K562 (cell line): ENCODE measurements around the gene VGLL4. TPM values are rescaled to one million over a fixed set of nuclear protein-coding genes. Genes with fewer than 3 reads are reported as not detected.

Experiments
- IRF9 ChIP-seq: fragments of 450-650 bp; IDR thresholded peaks from 2 replicates; pipeline ENCODE4 v1.6.1; 2016; ENCODE audit warnings: missing biosample characterization, missing genetic modification characterization
- NCOA6 ChIP-seq: fragments of 450-650 bp; IDR thresholded peaks from 2 replicates; pipeline ENCODE4 v1.6.1; 2017; ENCODE audit warnings: mild to moderate bottlenecking
- SRSF9 ChIP-seq: fragments of 200-400 bp; formaldehyde crosslinking; IDR thresholded peaks from 2 replicates; pipeline ENCODE4 v1.6.1; 2017; ENCODE audit warnings: low read depth, low read length, borderline replicate concordance
- ZEB2 ChIP-seq: fragments of 450-650 bp; IDR thresholded peaks from 2 replicates; pipeline ENCODE4 v1.6.1; 2016
- ZMIZ1 ChIP-seq, 2 experiments: fragments of 150-350 bp in 1 of 2; IDR thresholded peaks; 2 replicates each; pipeline ENCODE4 v1.6.1; 2012 to 2016; ENCODE audit warnings: low read depth in 2 of 2, low read length in 2 of 2, mild to moderate bottlenecking in 1 of 2, moderate library complexity in 1 of 2
- ZNF584 ChIP-seq: fragments of 200-800 bp; sonication (Bioruptor generic); IDR thresholded peaks from 2 replicates; pipeline ENCODE4 v1.6.1; 2016; ENCODE audit warnings: low read depth, mild to moderate bottlenecking, missing genetic modification characterization, missing compliant biosample characterization
- polyA plus RNA-seq, 8 experiments: library from polyadenylated mRNA; depleted of rRNA in 4 of 8; stranded (reverse) in 5 of 8; unstranded in 3 of 8; fragments of >200 nt; fragmentation: Nextera tagmentation in 2 of 8; fragmentation: Illumina TruSeq in 1 of 8; extraction: Ambion mirVana in 2 of 8; extraction: Trizol in 1 of 8; gene quantifications; 2 replicates each; pipeline versions ENCODE4 v1.2.1 to v1.2.3, GENCODE V29; 2011 to 2014; ENCODE audit warnings: inconsistent platforms in 1 of 8, missing spikeins in 1 of 8
- total RNA-seq, 7 experiments: library from RNA; depleted of rRNA in 6 of 7; stranded (reverse); fragments of >200 nt in 6 of 7; fragmentation: Illumina TruSeq in 2 of 7; extraction: Trizol in 2 of 7; gene quantifications; 2 replicates each; pipeline versions ENCODE4 v1.2.1 to v1.2.3, GENCODE V29; 2011 to 2021; ENCODE audit warnings: low replicate concordance in 1 of 7

The VGLL4 gene
- total and polyA plus RNA-seq, 9 of the 15 experiments (the other 6 are each of a cell fraction or from before 2014, with no cell fraction given) = 0.27 to 10.9 (median 8.6) TPM

- TF ChIP-seq ZMIZ1 (IDR thresholded peaks at IDR 0.05; ENCODE audit: low read depth in 2 of 2, low read length in 2 of 2) = no peak
- no peak for TF ChIP-seq ZNF584
- no peak for TF ChIP-seq NCOA6
- TF ChIP-seq ZEB2 = no peak
- TF ChIP-seq IRF9 (tag) = no peak
- no peak for TF ChIP-seq SRSF9
Observed at GRCh38 chr3:11546657-11547302, 96.9 kb downstream of the VGLL4 start (continued).
